DMS153 treated with DMSO at 0.1 percent for 48 hours (cell line): ENCODE measurements around the gene SLC39A6.
"Not testable (repeated sequence)": the region's sequence is repeated elsewhere in the genome, so short reads cannot be mapped to it uniquely, and the experiment has no call there.

ENCODE experiments used
- DNase-seq: peaks from one replicate; lab custom pipeline; 2025; ENCODE audit not compliant: unreplicated experiment; lab: John Stamatoyannopoulos, UW

The SLC39A6 gene

GRCh38 chr18:36064809-36065079 lies 64.4 kb downstream of the SLC39A6 start:
- not testable (repeated sequence) for DNase-seq

- DNase-seq, result no peak
Observed at GRCh38 chr18:36064027-36064808, 64.9 kb downstream of the SLC39A6 start.

- no peak for DNase-seq
Observed at GRCh38 chr18:36058674-36059073, 70.5 kb downstream of the SLC39A6 start.
